SJCRH30 (cell line): ENCODE data around the gene LLGL2. TPM values are rescaled to one million over a fixed set of nuclear protein-coding genes. Genes with fewer than 3 reads are reported as not detected.

Experiments used
- DNase-seq, 2 experiments: peaks; one replicate each; pipeline ENCODE4 v3.0.0-alpha.2; 2015 to 2020
- H3K27ac ChIP-seq: fragments of 250-450 bp; sonication (Bioruptor Pico); 2 replicates; pipeline ENCODE4 v1.5.1; 2020; ENCODE audit warnings: mild to moderate bottlenecking, moderate library complexity
- H3K27me3 ChIP-seq: fragments of 250-450 bp; sonication (Bioruptor Pico); 2 replicates; pipeline ENCODE4 v1.5.1; 2020; ENCODE audit warnings: mild to moderate bottlenecking, moderate library complexity
- H3K36me3 ChIP-seq: fragments of 250-450 bp; sonication (Bioruptor Pico); 2 replicates; pipeline ENCODE4 v1.5.1; 2020; ENCODE audit warnings: mild to moderate bottlenecking, moderate library complexity
- H3K4me1 ChIP-seq: fragments of 250-450 bp; sonication (Bioruptor Pico); 2 replicates; pipeline ENCODE4 v1.5.1; 2020; ENCODE audit warnings: mild to moderate bottlenecking, moderate library complexity
- H3K4me3 ChIP-seq: fragments of 250-450 bp; sonication (Bioruptor Pico); 2 replicates; pipeline ENCODE4 v1.5.1; 2020; ENCODE audit warnings: mild to moderate bottlenecking, moderate library complexity
- H3K9me3 ChIP-seq: fragments of 250-450 bp; sonication (Bioruptor Pico); replicated peaks from 2 replicates; pipeline ENCODE4 v1.5.1; 2020; ENCODE audit warnings: mild to moderate bottlenecking, moderate library complexity
- total RNA-seq: library from RNA; depleted of rRNA; stranded (reverse); fragments of >200 nt; shearing (Covaris generic); gene quantifications from 2 replicates; pipeline ENCODE4 v1.2.3, GENCODE V29; 2014

The LLGL2 gene
- total RNA-seq, 1 experiment from 2014 or later: not detected

- Histone ChIP-seq H3K4me3 (no peak overlapping the region), H3K4me1 (no peaks in the 10 kb centered on the region), H3K9me3 (no peaks in the 10 kb centered on the region), H3K36me3 (peaks cover 28% of the 10 kb centered on the region), H3K27me3 (no peaks in the 10 kb centered on the region), H3K27ac (no peak overlapping the region)
- DNase-seq: no peak
These were observed 26.0 kb upstream of the LLGL2 start for GRCh38 chr17:75499313-75500022.

DNA sequence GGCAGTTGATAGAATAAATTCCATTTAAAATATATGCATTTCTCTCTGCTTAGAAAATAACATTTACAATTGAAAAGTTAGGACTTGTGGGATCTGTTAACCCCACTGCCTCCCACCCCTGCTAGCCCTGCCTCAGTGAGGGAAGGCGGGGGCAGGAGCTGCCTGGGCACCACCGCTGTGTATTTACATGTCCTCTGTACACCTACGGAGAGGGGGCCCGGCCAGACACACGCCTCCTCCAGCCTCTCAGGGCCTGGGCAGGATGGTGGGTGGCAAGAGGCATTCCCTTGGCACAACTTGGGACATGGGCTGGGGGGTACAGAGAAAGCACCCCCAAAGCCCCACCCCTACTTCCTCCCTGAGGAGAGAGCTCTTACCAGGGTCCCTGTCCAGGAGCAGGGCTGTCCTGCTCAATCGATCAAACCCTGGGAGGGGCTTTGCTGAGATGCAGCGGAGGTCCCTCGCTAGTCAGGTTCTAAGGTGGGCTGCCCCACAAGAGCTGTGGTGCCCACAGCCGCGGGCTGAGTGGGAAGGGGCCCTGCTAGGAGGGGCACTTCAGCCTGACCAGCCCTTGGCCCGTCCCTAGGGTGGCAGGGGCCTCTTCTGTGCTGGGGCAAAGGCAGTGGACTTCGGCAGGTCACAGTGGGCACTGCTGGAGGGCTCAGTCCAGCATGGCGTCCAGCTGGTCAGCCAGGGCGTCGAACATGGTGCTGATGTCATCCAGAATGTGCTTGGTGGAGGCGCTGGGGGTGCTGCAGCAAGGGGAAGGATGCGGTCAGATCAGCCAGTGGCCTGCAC lies 24.9 kb upstream of the LLGL2 start:
- H3K27ac ChIP-seq: no peak overlapping the region
- no peaks in the 10 kb centered on the region for H3K9me3 ChIP-seq
- H3K4me1 ChIP-seq: no peaks in the 10 kb centered on the region
- H3K36me3 ChIP-seq: peaks cover 33% of the 10 kb centered on the region
- no peaks in the 10 kb centered on the region for H3K27me3 ChIP-seq
- no peak for DNase-seq
- no peak overlapping the region for H3K4me3 ChIP-seq

DNA sequence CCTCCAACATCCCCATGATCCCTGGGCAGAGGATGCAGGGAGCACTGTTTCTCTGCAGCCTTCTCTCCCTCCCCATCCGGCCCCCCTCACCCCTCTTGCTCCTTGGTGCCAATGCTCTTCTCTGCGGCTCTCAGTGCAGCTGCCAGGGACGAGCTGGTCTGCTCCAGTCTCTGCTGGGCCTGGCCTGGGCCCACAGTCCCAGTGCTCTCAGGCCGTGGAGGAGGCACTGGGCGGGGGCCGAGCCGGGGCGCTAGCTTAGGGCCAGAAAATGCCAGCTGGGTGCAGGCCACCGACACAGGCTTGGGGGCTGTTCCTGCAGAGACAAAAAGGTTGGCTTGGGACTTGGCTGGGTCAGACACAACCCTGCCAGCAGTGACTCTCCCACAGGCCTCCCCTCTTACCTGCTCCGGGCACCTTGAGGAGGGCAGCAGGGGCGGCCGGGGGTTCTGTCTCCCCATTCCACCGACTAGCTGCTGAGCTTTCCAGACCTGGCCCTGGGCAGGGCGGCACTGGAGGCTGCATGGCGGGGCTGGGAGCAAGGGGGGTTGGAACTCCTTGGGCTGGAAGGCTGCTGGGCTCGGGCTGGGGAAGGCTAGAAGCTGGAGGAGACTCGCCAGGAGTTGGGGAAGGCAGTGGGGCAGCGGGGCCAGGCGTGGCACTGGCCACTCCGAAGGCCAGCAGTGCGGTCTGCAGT lies 24.0 kb upstream of the LLGL2 start:
- Histone ChIP-seq H3K27ac (no peak overlapping the region), H3K36me3 (peaks cover 30% of the 10 kb centered on the region)

GRCh38 chr17:75502072-75502720 lies 23.3 kb upstream of the LLGL2 start:
- H3K4me1 ChIP-seq: no peaks in the 10 kb centered on the region
- H3K4me3 ChIP-seq: no peak overlapping the region
- H3K27me3 ChIP-seq: no peaks in the 10 kb centered on the region
- no peak overlapping the region for H3K27ac ChIP-seq
- no peak for DNase-seq
- peaks cover 33% of the 10 kb centered on the region for H3K36me3 ChIP-seq
- H3K9me3 ChIP-seq: no peaks in the 10 kb centered on the region

More for the DNA sequence above, 24.0 kb upstream of the LLGL2 start:
- Histone ChIP-seq H3K27me3 (no peaks in the 10 kb centered on the region), H3K4me3 (no peak overlapping the region), H3K9me3 (no peaks in the 10 kb centered on the region), H3K4me1 (no peaks in the 10 kb centered on the region)
- no peak for DNase-seq

GRCh38 chr17:75502721-75503329 lies 22.7 kb upstream of the LLGL2 start:
- Histone ChIP-seq H3K9me3 (no peaks in the 10 kb centered on the region), H3K4me1 (no peaks in the 10 kb centered on the region), H3K36me3 (peaks cover 37% of the 10 kb centered on the region), H3K27me3 (no peaks in the 10 kb centered on the region), H3K27ac (no peak overlapping the region), H3K4me3 (no peak overlapping the region)
- no peak for DNase-seq

DNA sequence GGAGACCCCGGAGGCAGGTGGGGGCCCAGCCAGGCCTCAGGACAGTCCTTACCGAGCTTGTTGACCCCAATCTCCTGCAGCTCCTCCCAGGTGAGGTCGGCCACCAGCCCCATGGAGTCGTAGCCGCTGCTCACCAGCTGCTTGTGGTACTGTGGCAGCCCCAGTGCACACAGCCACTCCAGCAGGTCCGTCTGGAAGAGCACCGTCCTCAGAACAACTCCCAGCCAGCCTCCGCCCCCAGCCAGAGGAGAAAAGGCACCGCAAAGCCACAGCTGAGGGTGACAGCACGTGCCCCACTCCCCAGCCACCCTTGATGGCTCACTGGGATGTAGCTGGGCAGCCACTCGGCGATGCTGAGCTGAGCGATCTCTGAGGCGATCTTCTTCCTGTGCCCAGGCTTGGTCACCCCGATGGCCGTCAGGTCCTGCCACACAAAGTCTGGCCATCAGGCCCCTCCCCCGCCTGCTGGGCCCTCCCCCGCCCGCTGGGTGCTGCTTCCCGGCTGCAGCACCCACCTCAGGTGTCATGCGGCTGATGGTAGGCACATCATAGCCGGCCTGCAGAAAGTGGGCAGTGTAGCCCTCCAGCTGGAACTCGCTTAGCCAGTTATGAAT lies 22.1 kb upstream of the LLGL2 start:
- H3K27ac ChIP-seq: no peak overlapping the region
- no peaks in the 10 kb centered on the region for H3K4me1 ChIP-seq
- DNase-seq: no peak
- peaks cover 32% of the 10 kb centered on the region for H3K36me3 ChIP-seq
- H3K9me3 ChIP-seq: no peaks in the 10 kb centered on the region
- no peak overlapping the region for H3K4me3 ChIP-seq
- H3K27me3 ChIP-seq: no peaks in the 10 kb centered on the region

- Histone ChIP-seq H3K4me1 (no peaks in the 10 kb centered on the region), H3K27ac (no peak overlapping the region), H3K27me3 (no peaks in the 10 kb centered on the region), H3K4me3 (no peak overlapping the region), H3K9me3 (no peaks in the 10 kb centered on the region), H3K36me3 (peaks cover 32% of the 10 kb centered on the region)
- no peak for DNase-seq
These were observed 21.5 kb upstream of the LLGL2 start for GRCh38 chr17:75503976-75504346.

DNA sequence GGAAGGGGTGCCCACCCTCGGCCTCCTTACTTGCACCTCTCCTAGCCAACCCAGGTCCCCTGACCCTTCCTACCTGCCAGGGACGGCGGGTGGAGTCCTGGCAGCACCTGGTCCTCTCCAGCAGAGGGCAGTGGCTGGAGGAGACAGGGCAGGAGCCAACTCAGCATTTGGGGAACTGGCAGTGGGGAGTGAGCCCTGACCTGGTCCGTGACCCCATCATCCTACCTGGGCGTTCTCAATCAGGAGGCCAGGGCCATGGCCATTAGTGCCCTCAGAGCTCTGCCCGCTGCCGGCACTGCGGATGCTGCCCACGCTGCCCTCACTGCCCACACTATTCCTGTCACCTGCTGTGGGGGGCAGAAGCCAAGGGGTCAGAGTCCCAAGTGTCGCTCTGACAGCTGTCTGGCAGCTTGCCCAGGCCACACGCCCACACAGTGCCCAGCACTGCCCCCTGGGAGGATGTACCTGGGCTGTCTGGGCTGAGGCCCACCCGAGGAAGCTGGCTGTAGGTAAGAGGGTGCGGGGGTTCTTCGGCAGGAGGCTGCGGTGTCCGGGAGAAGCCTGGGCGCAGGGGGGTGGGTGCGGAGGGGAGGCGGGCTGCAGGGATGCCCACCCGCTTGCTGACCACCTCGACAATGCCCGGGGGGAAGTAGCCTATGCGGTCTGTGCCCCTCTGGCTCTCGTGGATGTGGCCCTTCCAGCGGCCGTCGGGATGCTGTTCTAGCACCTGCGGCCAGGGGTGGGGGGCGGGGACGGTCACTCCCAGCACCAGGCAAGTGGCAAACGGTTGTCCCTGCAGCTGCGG lies 20.9 kb upstream of the LLGL2 start:
- Histone ChIP-seq H3K27me3 (no peaks in the 10 kb centered on the region), H3K27ac (no peak overlapping the region), H3K9me3 (no peaks in the 10 kb centered on the region), H3K4me3 (no peak overlapping the region), H3K4me1 (no peaks in the 10 kb centered on the region), H3K36me3 (peaks cover 32% of the 10 kb centered on the region)
- DNase-seq: peak in 1 of 2 experiments; percentile 48

DNA sequence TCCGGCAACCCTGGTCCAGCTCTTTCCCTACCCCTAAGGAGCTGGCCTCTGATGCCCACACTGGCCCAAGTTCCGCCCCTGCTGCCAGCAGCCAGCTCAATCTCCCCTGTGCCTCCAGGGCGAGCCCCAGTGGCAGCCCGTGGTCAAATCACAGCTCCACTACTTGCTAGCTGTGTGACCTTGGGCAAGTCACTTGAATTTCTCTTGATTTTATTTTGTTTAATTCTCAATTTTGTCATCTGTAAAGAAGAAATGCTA lies 20.4 kb upstream of the LLGL2 start:
- Histone ChIP-seq H3K4me3 (no peak overlapping the region), H3K27ac (no peak overlapping the region), H3K4me1 (no peaks in the 10 kb centered on the region), H3K9me3 (no peaks in the 10 kb centered on the region), H3K36me3 (peaks cover 29% of the 10 kb centered on the region), H3K27me3 (no peaks in the 10 kb centered on the region)
- no peak for DNase-seq

- Histone ChIP-seq H3K36me3 (peaks cover 24% of the 10 kb centered on the region), H3K27me3 (no peaks in the 10 kb centered on the region), H3K9me3 (no peaks in the 10 kb centered on the region), H3K4me3 (no peak overlapping the region), H3K4me1 (no peaks in the 10 kb centered on the region), H3K27ac (no peak overlapping the region)
- DNase-seq: no peak
These were observed 19.9 kb upstream of the LLGL2 start for GRCh38 chr17:75505640-75506039.

DNA sequence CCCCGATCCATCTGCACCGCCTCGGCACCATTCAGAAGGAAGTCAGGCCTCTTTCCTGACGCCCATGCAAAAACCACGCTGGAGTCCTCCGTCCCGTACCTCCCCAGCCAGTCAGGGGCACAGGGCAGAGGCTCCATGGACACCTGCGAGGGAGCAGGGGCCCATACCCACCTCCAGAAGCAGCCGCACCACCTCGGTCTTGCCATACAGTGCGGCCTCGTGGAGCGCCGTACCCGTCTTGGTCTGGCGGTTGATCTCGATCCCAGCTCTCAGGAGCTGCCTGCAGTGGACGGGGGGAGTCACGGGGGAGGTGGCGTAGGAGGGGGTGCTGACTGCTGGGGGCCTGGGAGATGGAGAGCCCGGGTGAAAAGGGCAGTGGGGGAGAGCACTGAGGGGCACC lies 19.4 kb upstream of the LLGL2 start:
- no peak for DNase-seq
- no peaks in the 10 kb centered on the region for H3K27me3 ChIP-seq
- H3K4me3 ChIP-seq: no peak overlapping the region
- no peaks in the 10 kb centered on the region for H3K9me3 ChIP-seq
- H3K4me1 ChIP-seq: no peaks in the 10 kb centered on the region
- peaks cover 24% of the 10 kb centered on the region for H3K36me3 ChIP-seq
- no peak overlapping the region for H3K27ac ChIP-seq

GRCh38 chr17:75506888-75507287 lies 18.6 kb upstream of the LLGL2 start:
- DNase-seq: no peak
- Histone ChIP-seq H3K4me1 (peaks cover 2% of the 10 kb centered on the region; the same call in 1 of the 2 replicates), H3K36me3 (peaks cover 24% of the 10 kb centered on the region)

GRCh38 chr17:75507733-75508719 lies 17.5 kb upstream of the LLGL2 start:
- Histone ChIP-seq H3K27ac (no peak overlapping the region), H3K4me3 (no peak overlapping the region), H3K9me3 (no peaks in the 10 kb centered on the region), H3K36me3 (peaks cover 18% of the 10 kb centered on the region), H3K4me1 (peaks cover 2% of the 10 kb centered on the region; the same call in 1 of the 2 replicates), H3K27me3 (no peaks in the 10 kb centered on the region)
- DNase-seq: no peak

More at GRCh38 chr17:75506888-75507287, 18.6 kb upstream of the LLGL2 start:
- Histone ChIP-seq H3K27me3 (no peaks in the 10 kb centered on the region), H3K27ac (no peak overlapping the region), H3K9me3 (no peaks in the 10 kb centered on the region), H3K4me3 (no peak overlapping the region)
